22Rv1 (cell line): ENCODE data around the gene CGREF1.

Source experiments
- CTCF ChIP-seq: fragments of 450-650 bp; IDR thresholded peaks from 2 replicates; pipeline ENCODE4 v1.5.1; 2017; ENCODE audit warnings: mild to moderate bottlenecking
- ZFX ChIP-seq: fragments of 450-650 bp; IDR thresholded peaks from 2 replicates; pipeline ENCODE4 v1.6.1; 2017; ENCODE audit warnings: antibody characterized with exemption, borderline replicate concordance

- no peak for TF ChIP-seq CTCF
- no peak for TF ChIP-seq ZFX
Measured at GRCh38 chr2:27126252-27126710, 7.4 kb upstream of the CGREF1 start.
